HG03066 (cell line): Measurements from ENCODE around the gene SLC12A7.
"Not testable (repeated sequence)": the region's sequence is repeated elsewhere in the genome, so short reads cannot be mapped to it uniquely, and the experiment has no call there.

Experiments
- ATAC-seq: cut with Tn5 transposase; IDR thresholded peaks from one replicate; pipeline ENCODE4 v1.9.1; 2021; ENCODE audit warnings: low read depth; ENCODE audit not compliant: unreplicated experiment

The SLC12A7 gene

DNA sequence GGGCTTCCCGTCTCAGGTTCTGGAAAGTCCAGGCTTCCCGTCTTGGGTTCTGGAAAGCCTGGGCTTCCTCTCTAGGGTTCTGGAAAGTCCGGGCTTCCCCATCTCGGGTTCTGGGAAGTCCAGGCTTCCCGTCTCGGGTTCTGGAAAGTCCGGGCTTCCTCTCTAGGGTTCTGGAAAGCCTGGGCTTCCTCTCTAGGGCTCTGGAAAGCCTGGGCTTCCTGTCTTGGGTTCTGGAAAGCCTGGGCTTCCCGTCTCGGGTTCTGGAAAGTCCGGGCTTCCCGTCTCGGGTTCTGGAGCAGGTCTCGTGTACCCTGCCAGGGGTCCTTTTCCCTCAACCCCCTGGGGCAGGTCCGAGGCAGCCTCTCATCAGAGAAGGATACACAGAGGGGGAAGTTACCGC, 28.8 kb downstream of the SLC12A7 start:
- not testable (repeated sequence) for ATAC-seq

- ATAC-seq: no peak
Observed at GRCh38 chr5:1081519-1081918, 30.3 kb downstream of the SLC12A7 start.

DNA sequence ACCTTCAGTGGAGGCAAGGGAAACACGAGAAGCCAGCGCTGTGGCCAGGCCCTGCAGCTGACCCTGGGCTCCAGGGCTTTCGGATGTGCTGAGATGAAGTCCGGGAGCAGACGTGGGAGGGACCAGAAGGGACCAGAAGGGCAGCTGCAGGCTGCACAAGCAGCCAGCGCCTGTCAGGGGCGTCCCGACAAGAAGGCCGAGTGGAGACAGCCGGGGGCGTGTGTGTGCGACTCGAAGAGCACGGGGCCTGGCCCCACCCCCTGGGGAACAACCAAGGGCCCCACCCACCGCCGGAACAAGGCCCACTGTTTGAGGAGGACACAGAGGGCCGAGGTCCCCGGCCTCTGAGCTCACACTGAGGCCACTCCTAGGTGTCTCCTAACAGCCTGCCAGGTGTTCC, 31.4 kb downstream of the SLC12A7 start:
- no peak for ATAC-seq

DNA sequence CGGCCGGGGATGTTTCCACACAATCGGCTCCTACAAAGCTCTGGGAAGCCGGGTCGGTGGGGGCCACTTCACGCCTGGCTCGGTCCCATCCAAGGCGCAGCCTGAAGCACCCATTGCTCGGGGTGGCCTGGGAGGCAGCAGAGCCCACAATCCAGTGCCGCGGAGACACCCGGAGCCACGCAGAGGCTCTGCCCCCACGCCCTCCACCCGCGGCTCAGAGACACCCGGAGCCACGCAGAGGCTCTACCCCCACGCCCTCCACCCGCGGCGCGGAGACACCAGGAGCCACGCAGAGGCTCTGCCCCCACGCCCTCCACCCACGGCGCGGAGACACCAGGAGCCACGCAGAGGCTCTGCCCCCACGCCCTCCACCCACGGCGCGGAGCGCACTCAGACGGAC, 31.9 kb downstream of the SLC12A7 start:
- no peak for ATAC-seq

- ATAC-seq: no peak
Observed at GRCh38 chr5:1079486-1079885, 32.4 kb downstream of the SLC12A7 start.

DNA sequence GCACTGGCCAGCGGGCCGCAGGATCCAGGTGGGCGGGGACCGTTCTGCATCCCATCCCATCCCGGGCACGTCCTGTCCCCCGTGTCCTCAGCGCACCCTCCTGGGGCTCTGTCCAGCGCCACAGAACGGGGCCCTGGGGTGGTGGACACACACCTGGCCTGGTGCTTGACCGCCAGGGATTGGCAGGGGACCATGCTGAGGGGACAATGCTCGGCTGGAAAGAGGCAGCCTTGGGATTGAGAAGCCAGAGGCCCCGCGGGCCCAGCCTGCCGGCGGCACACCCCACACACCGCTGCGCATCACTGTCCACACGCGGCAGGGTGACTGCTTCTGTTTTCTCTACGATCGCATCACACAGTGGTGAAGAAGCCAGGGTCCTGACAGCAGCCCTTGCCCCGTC, 33.0 kb downstream of the SLC12A7 start:
- ATAC-seq: no peak

- no peak for ATAC-seq
Observed at GRCh38 chr5:1078206-1078605, 33.7 kb downstream of the SLC12A7 start.

- no peak for ATAC-seq
Observed at GRCh38 chr5:1077491-1078020, 34.3 kb downstream of the SLC12A7 start.

DNA sequence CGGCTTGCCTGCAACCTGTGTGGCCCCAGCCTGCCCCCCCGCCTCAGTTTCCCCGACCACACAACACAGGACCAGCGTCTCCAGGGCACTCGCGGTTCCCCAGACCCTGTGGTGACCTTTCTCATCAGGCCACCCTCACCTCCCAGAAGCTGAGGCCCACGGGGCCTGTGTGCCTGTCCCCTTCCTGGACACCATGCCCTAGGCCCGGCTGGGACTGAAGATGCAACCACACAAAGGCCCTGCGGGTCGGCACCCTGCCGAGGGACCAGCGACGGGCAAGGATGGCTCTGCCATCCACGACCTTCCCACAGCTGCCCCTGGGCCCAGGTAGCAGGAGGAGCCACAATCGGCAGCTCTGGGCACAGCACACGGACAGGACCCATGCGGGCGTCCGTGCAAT, 34.8 kb downstream of the SLC12A7 start:
- ATAC-seq: no peak

GRCh38 chr5:1076406-1076805, 35.5 kb downstream of the SLC12A7 start:
- no peak for ATAC-seq

GRCh38 chr5:1075931-1076330, 35.9 kb downstream of the SLC12A7 start:
- no peak for ATAC-seq

DNA sequence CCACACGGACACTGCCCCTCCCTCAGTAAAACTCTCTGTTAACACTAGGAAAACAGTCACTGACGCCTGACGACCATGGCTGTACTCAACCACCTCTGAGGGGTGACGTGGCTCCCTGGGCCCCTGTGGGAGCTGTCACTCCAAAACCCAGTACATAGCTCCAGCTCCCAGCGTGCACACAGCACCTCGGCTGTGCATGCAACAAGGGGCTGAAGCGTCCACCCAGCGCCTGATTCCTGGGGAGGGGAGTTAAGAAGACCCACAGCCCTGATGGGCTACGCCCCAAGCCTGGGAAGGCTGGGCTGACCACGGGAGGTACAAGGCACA, 36.3 kb downstream of the SLC12A7 start:
- no peak for ATAC-seq

DNA sequence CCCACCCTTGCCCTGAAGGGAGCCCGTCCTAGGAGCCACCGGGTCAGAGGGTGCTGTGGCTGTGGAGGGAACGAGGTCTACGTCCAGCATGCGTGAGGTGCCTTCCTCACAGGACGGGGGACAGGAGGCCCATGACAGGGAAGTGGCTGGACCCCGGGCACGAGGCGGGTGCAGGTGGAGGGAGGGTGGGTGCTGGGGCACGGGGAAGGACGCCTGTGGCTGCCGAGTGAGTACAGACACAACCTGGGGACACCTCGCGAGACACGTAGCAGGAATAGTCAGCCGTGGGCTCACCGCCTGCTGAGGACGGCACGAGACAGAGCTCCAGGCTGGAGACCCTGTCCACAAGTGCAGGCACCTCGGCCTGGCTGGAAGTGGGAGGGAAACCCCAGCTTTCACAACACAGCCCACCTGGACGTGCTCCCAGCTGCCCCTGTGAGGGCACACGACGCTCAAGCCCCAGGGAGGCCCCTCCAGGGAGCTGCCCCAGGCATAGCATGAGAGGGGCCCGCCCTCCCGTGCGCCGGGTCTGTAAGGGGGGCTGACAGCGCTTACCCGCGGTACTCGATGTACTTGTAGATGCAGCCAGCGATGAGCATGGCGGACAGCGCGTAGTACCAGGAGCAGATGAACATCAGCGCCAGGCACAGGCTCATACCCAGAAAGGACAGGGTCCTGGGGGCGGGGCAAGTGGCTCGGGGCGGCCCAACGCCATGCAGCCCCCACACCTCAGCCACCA, 36.9 kb downstream of the SLC12A7 start:
- no peak for ATAC-seq

GRCh38 chr5:1074226-1074625, 37.6 kb downstream of the SLC12A7 start:
- no peak for ATAC-seq

DNA sequence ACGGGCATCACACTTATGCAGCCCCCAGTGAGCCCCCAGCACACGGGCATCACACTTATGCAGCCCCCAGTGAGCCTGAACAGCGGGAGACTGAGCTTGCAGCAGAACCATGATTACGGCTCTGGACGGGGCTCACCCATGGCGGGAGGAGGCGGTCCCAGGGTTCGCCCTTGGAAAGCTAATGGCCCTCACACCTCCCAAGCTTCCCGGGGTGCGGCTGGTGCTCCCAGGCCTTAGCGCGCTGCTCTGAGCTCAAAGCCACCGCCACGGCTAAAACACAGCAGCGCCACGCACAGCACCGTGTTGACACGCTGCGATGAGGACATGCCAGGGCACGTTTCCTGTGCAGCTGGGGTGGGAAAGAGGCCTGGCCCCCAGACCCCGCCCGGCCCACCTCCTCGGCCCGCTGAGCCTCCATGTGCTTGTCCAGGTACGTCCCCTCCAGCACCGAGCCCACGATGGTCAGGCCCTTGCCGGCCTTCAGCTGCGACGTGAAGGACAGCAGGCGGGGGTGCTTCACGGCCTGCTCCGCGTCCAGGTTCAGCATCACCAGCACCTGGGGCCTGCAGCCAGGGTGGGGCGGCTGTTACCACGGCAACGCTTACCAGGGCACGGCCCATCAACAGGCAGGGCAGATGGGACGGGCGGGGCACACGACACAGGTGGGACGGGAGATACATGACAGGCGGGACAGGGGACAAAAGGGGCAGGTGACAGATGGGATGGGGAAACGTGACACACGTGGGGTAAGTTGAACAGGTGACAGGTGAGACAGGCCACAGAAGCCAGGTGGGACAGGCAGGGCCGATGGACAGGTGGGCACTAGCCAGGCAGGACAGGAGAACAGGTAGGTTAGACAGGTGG, 38.4 kb downstream of the SLC12A7 start:
- no peak for ATAC-seq

GRCh38 chr5:1069720-1070088, 42.2 kb downstream of the SLC12A7 start:
- ATAC-seq: no peak

- no peak for ATAC-seq
Observed at GRCh38 chr5:1068895-1069719, 42.8 kb downstream of the SLC12A7 start.

GRCh38 chr5:1068204-1068894, 43.5 kb downstream of the SLC12A7 start:
- ATAC-seq: no peak

DNA sequence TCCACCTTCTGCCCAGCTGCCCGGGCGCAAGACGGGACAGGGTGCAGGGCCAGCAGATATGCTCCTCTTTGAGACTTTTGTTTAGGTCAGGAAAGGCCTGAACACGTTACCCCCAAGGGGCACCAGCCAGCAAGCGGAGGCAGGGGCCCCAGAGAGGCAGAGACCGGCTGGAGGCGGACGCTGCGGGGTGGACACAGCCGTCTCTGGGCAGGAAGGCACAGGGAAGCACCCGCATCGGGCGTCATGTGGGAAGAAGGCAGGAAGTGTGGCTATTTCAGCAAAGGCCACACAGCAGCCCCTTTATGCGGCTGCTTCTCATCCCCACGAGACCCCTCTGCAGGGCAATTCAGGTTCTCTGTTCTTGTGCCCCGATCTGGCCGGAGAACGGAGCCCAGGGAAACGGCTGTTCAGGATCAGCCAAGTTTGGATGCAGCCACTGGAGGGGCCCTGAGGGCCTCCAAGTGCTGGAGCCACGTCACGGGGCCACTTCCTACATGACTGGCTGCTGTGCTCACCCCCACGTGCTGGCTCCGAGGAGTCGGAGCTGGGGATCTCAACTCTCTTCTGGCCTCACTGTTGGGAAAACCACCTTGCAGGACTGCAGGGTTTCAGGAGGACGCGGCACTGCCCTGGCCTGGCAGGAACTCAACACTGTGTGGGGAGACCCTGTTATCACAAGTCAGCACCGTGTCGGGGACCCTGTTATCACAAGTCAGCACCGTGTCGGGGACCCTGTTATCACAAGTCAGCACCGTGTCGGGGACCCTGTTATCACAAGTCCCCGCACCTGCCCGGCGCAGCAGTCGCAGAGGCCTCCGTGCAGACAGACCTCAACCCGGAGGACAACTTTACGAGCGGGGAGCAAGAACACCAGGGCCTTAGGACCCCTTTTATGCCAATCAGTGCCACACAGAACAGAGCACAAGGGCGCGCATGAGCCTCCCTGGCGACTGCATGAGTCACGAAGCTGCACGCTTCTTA, 44.4 kb downstream of the SLC12A7 start:
- ATAC-seq: no peak
